Endodermal cell (in vitro differentiated cells): Measurements from ENCODE around the gene DIS3L. TPM values are rescaled to one million over a fixed set of nuclear protein-coding genes. Genes with fewer than 3 reads are reported as not detected.

ENCODE experiments used
- DNase-seq: peaks from one replicate; pipeline ENCODE4 v3.0.0-alpha.2; 2017
- H3K27ac ChIP-seq: 2 replicates; pipeline ENCODE4 v1.5.1; 2013; ENCODE audit warnings: mild to moderate bottlenecking, low read depth, low read length, moderate library complexity
- H3K27me3 ChIP-seq: 2 replicates; pipeline ENCODE4 v1.6.1; 2013; ENCODE audit warnings: mild to moderate bottlenecking, low read length, moderate library complexity; ENCODE audit not compliant: insufficient read depth, control insufficient read depth, poor library complexity, severe bottlenecking
- H3K36me3 ChIP-seq: 2 replicates; pipeline ENCODE4 v1.7.0; 2013; ENCODE audit warnings: mild to moderate bottlenecking, low read length, moderate library complexity; ENCODE audit not compliant: control insufficient read depth, insufficient read depth
- H3K4me1 ChIP-seq: one replicate; pipeline ENCODE4 v1.7.0; 2013; ENCODE audit warnings: low read length; ENCODE audit not compliant: control insufficient read depth, insufficient read depth
- H3K4me3 ChIP-seq: 2 replicates; pipeline ENCODE4 v1.5.1; 2013; ENCODE audit warnings: mild to moderate bottlenecking, low read length, moderate library complexity
- H3K9ac ChIP-seq: 2 replicates; pipeline ENCODE4 v1.6.1; 2013; ENCODE audit warnings: mild to moderate bottlenecking, low read length, moderate library complexity; ENCODE audit not compliant: poor library complexity, severe bottlenecking; ENCODE audit errors: extremely low read depth
- H3K9me3 ChIP-seq: 2 replicates; pipeline ENCODE4 v1.6.1; 2013; ENCODE audit warnings: mild to moderate bottlenecking, low read length, moderate library complexity; ENCODE audit not compliant: control insufficient read depth
- H3K27ac Mint-ChIP-seq: 2 replicates; pipeline ENCODE4 v1.8.0; 2020; ENCODE audit warnings: mixed read lengths
- H3K27me3 Mint-ChIP-seq: 2 replicates; pipeline ENCODE4 v1.8.0; 2021; ENCODE audit warnings: mild to moderate bottlenecking, mixed read lengths; ENCODE audit not compliant: insufficient read depth
- H3K36me3 Mint-ChIP-seq: 2 replicates; pipeline ENCODE4 v1.8.0; 2020; ENCODE audit warnings: low read depth, mixed read lengths
- H3K4me1 Mint-ChIP-seq: 2 replicates; pipeline ENCODE4 v1.8.0; 2020; ENCODE audit warnings: mixed read lengths
- H3K4me3 Mint-ChIP-seq: 2 replicates; pipeline ENCODE4 v1.8.0; 2020; ENCODE audit warnings: mild to moderate bottlenecking, moderate library complexity, mixed read lengths
- H3K9me3 Mint-ChIP-seq: 2 replicates; pipeline ENCODE4 v1.8.0; 2020; ENCODE audit warnings: mild to moderate bottlenecking, mixed read lengths
- CTCF ChIP-seq: fragments of 200-600 bp; sonication (generic); conservative IDR thresholded peaks from 2 replicates; pipeline ENCODE4 v1.5.0; 2021; ENCODE audit warnings: antibody characterized with exemption, mild to moderate bottlenecking
- WGBS, 2 experiments: methylation state at CpG; one replicate each; pipeline versions ENCODE4 v1.1.5 to v1.1.7; 2013; ENCODE audit warnings: missing lambda C conversion rate in 2 of 2, mixed read lengths in 1 of 2; ENCODE audit not compliant: insufficient coverage in 1 of 2, insufficient read length in 1 of 2; 5-methylcytosine and 5-hydroxymethylcytosine counted together
- total RNA-seq, 2 donors: library from RNA; stranded (reverse); fragmentation: NEBNext Ultra II Directional in 1 of 2; extraction: Animal tissue kit (Norgen Biotek cat#: 25700) in 1 of 2; gene quantifications; 2 replicates in 1 of 2; 3 replicates in 1 of 2; pipeline ENCODE4 v1.2.1, GENCODE V29; 2021

DIS3L gene
- total RNA-seq, 2 donors from 2014 or later, result 26.3 to 38.4 TPM

- no peaks in the 10 kb centered on the region for H3K36me3 Mint-ChIP-seq
- Histone ChIP-seq H3K9me3 (no peaks in the 10 kb centered on the region), H3K27ac (no peak overlapping the region), H3K36me3 (no peaks in the 10 kb centered on the region), H3K4me3 (no peak overlapping the region), H3K4me1 (peaks cover 9% of the 10 kb centered on the region), H3K27me3 (no peaks in the 10 kb centered on the region), H3K9ac (no peak overlapping the region)
- TF ChIP-seq CTCF, result peak; percentile 80
- H3K27ac Mint-ChIP-seq, result no peak overlapping the region
- 21% methylated on average over 6 of the region's 6 CpGs; no CpG with 5 or more reads in 1 of the 2 experiments for WGBS, 2 experiments
- peaks cover 3% of the 10 kb centered on the region for H3K27me3 Mint-ChIP-seq
- H3K4me3 Mint-ChIP-seq, result no peak overlapping the region
- H3K9me3 Mint-ChIP-seq, result no peaks in the 10 kb centered on the region
- peaks cover 11% of the 10 kb centered on the region for H3K4me1 Mint-ChIP-seq
- no peak for DNase-seq
These were observed 5.8 kb upstream of the DIS3L start for GRCh38 chr15:66287461-66288057.

GRCh38 chr15:66288093-66288492 lies 5.3 kb upstream of the DIS3L start:
- H3K27ac ChIP-seq, result no peak overlapping the region
- Mint-ChIP-seq H3K4me3 (no peak overlapping the region), H3K36me3 (no peaks in the 10 kb centered on the region), H3K27ac (no peak overlapping the region), H3K27me3 (peaks cover 3% of the 10 kb centered on the region), H3K4me1 (peaks cover 13% of the 10 kb centered on the region), H3K9me3 (no peaks in the 10 kb centered on the region)
- H3K4me1 ChIP-seq, result peaks cover 9% of the 10 kb centered on the region
- no peak for DNase-seq
- H3K36me3 ChIP-seq, result no peaks in the 10 kb centered on the region
- H3K9ac ChIP-seq, result no peak overlapping the region
- H3K27me3 ChIP-seq, result no peaks in the 10 kb centered on the region
- TF ChIP-seq CTCF, result no peak
- H3K9me3 ChIP-seq, result no peaks in the 10 kb centered on the region
- no peak overlapping the region for H3K4me3 ChIP-seq

GRCh38 chr15:66288551-66289185 lies 4.7 kb upstream of the DIS3L start:
- no peak for DNase-seq
- no peaks in the 10 kb centered on the region for H3K36me3 ChIP-seq
- Mint-ChIP-seq H3K4me3 (no peak overlapping the region), H3K4me1 (peaks cover 13% of the 10 kb centered on the region), H3K9me3 (no peaks in the 10 kb centered on the region), H3K36me3 (no peaks in the 10 kb centered on the region), H3K27ac (no peak overlapping the region), H3K27me3 (peaks cover 3% of the 10 kb centered on the region)
- H3K9me3 ChIP-seq, result no peaks in the 10 kb centered on the region
- H3K27ac ChIP-seq, result no peak overlapping the region
- WGBS, 2 experiments, result 92 to 95% methylated on average over 5 to 6 of the region's 6 CpGs
- TF ChIP-seq CTCF, result no peak
- peaks cover 7% of the 10 kb centered on the region for H3K4me1 ChIP-seq
- H3K27me3 ChIP-seq, result no peaks in the 10 kb centered on the region
- no peak overlapping the region for H3K4me3 ChIP-seq
- no peak overlapping the region for H3K9ac ChIP-seq
